ENCODE data around the gene CPNE2. TPM values are rescaled to one million over a fixed set of nuclear protein-coding genes. Genes with fewer than 3 reads are reported as not detected.
A peak's percentile ranks its signal among the peaks of the same experiment; 100 is the strongest.

CPNE2 gene
- total RNA-seq, 6 donors from 2014 or later = 39.4 to 58.7 (median 53.1) TPM

DNA sequence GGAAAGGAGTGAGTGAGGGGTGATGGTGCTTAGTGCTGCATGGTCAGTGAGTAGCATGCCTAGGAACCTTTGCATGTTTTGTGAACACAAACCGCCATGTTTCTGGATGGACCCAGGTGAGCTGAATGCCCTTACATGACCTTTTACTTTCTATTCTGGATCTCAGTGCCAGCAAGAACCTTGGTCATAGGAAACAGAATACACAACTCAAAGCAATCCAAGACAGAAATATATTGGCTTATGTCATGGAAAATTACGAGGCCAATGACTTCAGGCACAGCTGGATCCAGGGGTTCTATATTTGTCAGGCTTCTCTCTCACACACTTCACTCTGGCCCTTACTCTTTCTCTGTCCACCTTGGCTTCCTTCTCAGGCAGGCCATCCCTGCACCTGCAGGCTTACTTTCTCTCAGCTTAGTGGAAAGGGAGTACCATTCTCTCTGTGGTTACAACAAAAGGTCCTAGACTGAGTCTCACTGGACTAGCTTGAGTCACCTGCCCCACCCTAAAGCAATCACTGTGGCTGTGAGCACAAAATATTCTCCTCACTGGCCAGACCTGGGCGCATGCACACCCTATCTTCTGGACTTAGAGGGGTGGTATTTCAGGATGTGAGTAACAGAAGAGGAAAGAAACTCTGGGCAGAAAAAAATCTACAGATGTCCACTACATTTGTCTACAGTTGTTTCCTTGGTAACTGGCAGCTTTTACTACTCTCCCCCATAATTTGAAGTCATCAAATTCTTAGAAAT, 20.4 kb upstream of the CPNE2 start:
- Histone ChIP-seq H3K4me3 (no peak overlapping the region), H3K4me1 (peaks cover 0 to 3% (median 0%) of the 10 kb centered on the region in 4 donors), H3K27me3 (no peaks in the 10 kb centered on the region), H3K36me3 (peaks cover 0 to 60% (median 12%) of the 10 kb centered on the region in 4 donors), H3K27ac (no peak overlapping the region), H3K9me3 (no peaks in the 10 kb centered on the region)
- DNase-seq (no peak), ATAC-seq (ENCODE audit: low FRiP score in 2 of 2) (peak in 1 of 2 donors; percentile 56)
- WGBS, 2 donors = 82 to 87% methylated on average over 3 of the region's 3 CpGs
- TF ChIP-seq POLR2AphosphoS5 (IDR thresholded peaks at IDR 0.05) (no peak), POLR2A (IDR thresholded peaks at IDR 0.05) (no peak), EP300 (IDR thresholded peaks at IDR 0.05) (no peak)
- TF ChIP-seq, protein P1, sequence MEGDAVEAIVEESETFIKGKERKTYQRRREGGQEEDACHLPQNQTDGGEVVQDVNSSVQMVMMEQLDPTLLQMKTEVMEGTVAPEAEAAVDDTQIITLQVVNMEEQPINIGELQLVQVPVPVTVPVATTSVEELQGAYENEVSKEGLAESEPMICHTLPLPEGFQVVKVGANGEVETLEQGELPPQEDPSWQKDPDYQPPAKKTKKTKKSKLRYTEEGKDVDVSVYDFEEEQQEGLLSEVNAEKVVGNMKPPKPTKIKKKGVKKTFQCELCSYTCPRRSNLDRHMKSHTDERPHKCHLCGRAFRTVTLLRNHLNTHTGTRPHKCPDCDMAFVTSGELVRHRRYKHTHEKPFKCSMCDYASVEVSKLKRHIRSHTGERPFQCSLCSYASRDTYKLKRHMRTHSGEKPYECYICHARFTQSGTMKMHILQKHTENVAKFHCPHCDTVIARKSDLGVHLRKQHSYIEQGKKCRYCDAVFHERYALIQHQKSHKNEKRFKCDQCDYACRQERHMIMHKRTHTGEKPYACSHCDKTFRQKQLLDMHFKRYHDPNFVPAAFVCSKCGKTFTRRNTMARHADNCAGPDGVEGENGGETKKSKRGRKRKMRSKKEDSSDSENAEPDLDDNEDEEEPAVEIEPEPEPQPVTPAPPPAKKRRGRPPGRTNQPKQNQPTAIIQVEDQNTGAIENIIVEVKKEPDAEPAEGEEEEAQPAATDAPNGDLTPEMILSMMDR (IDR thresholded peaks at IDR 0.05) = no peak

GRCh38 chr16:57072616-57073275, 19.6 kb upstream of the CPNE2 start:
- WGBS, 2 donors = 78 to 81% methylated on average over 8 of the region's 8 CpGs

GRCh38 chr16:57077714-57078113, 14.7 kb upstream of the CPNE2 start:
- DNase-seq (no peak), ATAC-seq (ENCODE audit: low FRiP score in 2 of 2) (peak in 1 of 2 donors; percentile 27)
- no peaks in the 10 kb centered on the region for H3K27me3 ChIP-seq
- peaks cover 4 to 78% (median 24%) of the 10 kb centered on the region in 4 donors for H3K36me3 ChIP-seq
- WGBS, 2 donors = 92 to 100% methylated on average over 1 to 6 of the region's 7 CpGs
- no peaks in the 10 kb centered on the region for H3K4me1 ChIP-seq
- no peak overlapping the region for H3K27ac ChIP-seq
- no peak overlapping the region for H3K4me3 ChIP-seq
- TF ChIP-seq POLR2A (IDR thresholded peaks at IDR 0.05) (no peak), POLR2AphosphoS5 (IDR thresholded peaks at IDR 0.05) (no peak), EP300 (IDR thresholded peaks at IDR 0.05) (no peak)
- TF ChIP-seq, protein P1 (IDR thresholded peaks at IDR 0.05) = no peak
- no peaks in the 10 kb centered on the region for H3K9me3 ChIP-seq

More at GRCh38 chr16:57072616-57073275, 19.6 kb upstream of the CPNE2 start:
- DNase-seq (no peak), ATAC-seq (ENCODE audit: low FRiP score in 2 of 2) (no peak)
- Histone ChIP-seq H3K4me3 (no peak overlapping the region), H3K27ac (no peak overlapping the region), H3K4me1 (peaks cover 0 to 3% (median 0%) of the 10 kb centered on the region in 4 donors), H3K27me3 (no peaks in the 10 kb centered on the region), H3K36me3 (peaks cover 0 to 60% (median 11%) of the 10 kb centered on the region in 4 donors), H3K9me3 (no peaks in the 10 kb centered on the region)
- TF ChIP-seq EP300 (IDR thresholded peaks at IDR 0.05) = no peak
- no peak for TF ChIP-seq POLR2AphosphoS5 (IDR thresholded peaks at IDR 0.05)
- TF ChIP-seq POLR2A (IDR thresholded peaks at IDR 0.05) = no peak
- TF ChIP-seq, protein P1 (IDR thresholded peaks at IDR 0.05) = no peak

- TF ChIP-seq EP300 (IDR thresholded peaks at IDR 0.05) (no peak), POLR2A (IDR thresholded peaks at IDR 0.05) (no peak), POLR2AphosphoS5 (IDR thresholded peaks at IDR 0.05) (no peak)
- TF ChIP-seq, protein P1 (IDR thresholded peaks at IDR 0.05) = no peak
- H3K4me1 ChIP-seq = peaks cover 6 to 14% (median 10%) of the 10 kb centered on the region in 4 donors
- no peak overlapping the region for H3K4me3 ChIP-seq
- H3K27me3 ChIP-seq = no peaks in the 10 kb centered on the region
- no peak for ATAC-seq (ENCODE audit: low FRiP score in 2 of 2)
- H3K27ac ChIP-seq = no peak overlapping the region
- peaks cover 4 to 64% (median 19%) of the 10 kb centered on the region in 4 donors for H3K36me3 ChIP-seq
- no peak for DNase-seq
- H3K9me3 ChIP-seq = no peaks in the 10 kb centered on the region
Observed at GRCh38 chr16:57081744-57082143, 10.6 kb upstream of the CPNE2 start.

Data from upper lobe of left lung (tissue), 6 donors.